Astrocyte of the spinal cord (primary cell): Measurements from ENCODE around the gene FAM181B.

ENCODE experiments used
- DNase-seq: peaks from one replicate; pipeline ENCODE4 v3.0.0; 2011; ENCODE audit warnings: low read depth, low spot score
- H3K4me3 ChIP-seq: 2 replicates; pipeline ENCODE4 v1.5.1; 2011; ENCODE audit warnings: low read depth, mild to moderate bottlenecking, low read length, moderate library complexity
- CTCF ChIP-seq: IDR thresholded peaks from 2 replicates; pipeline ENCODE4 v1.5.1; 2012; ENCODE audit warnings: low read depth, mild to moderate bottlenecking, low read length, inconsistent platforms
- in situ Hi-C: cut with HindIII; loops from 2 replicates; pipeline ENCODE4 v1.10.0; 2017; ENCODE audit warnings: low sequenced_read_pairs

The FAM181B gene

GRCh38 chr11:82718307-82718706 lies 15.4 kb downstream of the FAM181B start:
- peak; percentile 84 for TF ChIP-seq CTCF
- H3K4me3 ChIP-seq: no peak overlapping the region
- DNase-seq: peak; percentile 56
- in situ Hi-C loops: no loop called here

GRCh38 chr11:82714346-82715174 lies 19.1 kb downstream of the FAM181B start:
- no peak overlapping the region for H3K4me3 ChIP-seq
- no peak for DNase-seq
- TF ChIP-seq CTCF: no peak
- in situ Hi-C loops: no loop called here

GRCh38 chr11:82711648-82712047 lies 22.0 kb downstream of the FAM181B start:
- TF ChIP-seq CTCF: no peak
- no peak for DNase-seq
- in situ Hi-C loops: no loop called here
- no peak overlapping the region for H3K4me3 ChIP-seq

GRCh38 chr11:82703796-82704195 lies 29.9 kb downstream of the FAM181B start:
- in situ Hi-C loops: no loop called here
- no peak for TF ChIP-seq CTCF
- H3K4me3 ChIP-seq: no peak overlapping the region
- no peak for DNase-seq

GRCh38 chr11:82703226-82703625 lies 30.4 kb downstream of the FAM181B start:
- no peak for TF ChIP-seq CTCF
- H3K4me3 ChIP-seq: no peak overlapping the region
- in situ Hi-C loops: no loop called here
- no peak for DNase-seq

GRCh38 chr11:82701847-82702520 lies 31.7 kb downstream of the FAM181B start:
- H3K4me3 ChIP-seq: no peak overlapping the region
- peak; percentile 45 for DNase-seq
- peak; percentile 70 for TF ChIP-seq CTCF
- in situ Hi-C loops: no loop called here
